MM.1S (cell line): ENCODE results near the gene PLEKHM1.

Experiments
- DNase-seq: peaks from one replicate; pipeline ENCODE4 v3.0.0-alpha.2; 2015
- H2AFZ ChIP-seq: fragments of 300-600 bp; sonication (generic); 2 replicates; pipeline ENCODE4 v1.6.0; 2016; ENCODE audit warnings: antibody characterized with exemption, low read length
- H3F3A ChIP-seq: fragments of 300-600 bp; sonication (generic); 2 replicates; pipeline ENCODE4 v1.6.1; 2016; ENCODE audit warnings: mild to moderate bottlenecking, antibody characterized with exemption, low read length, moderate library complexity, mixed read lengths; ENCODE audit not compliant: insufficient read depth
- H3K27ac ChIP-seq: fragments of 300-600 bp; sonication (generic); 2 replicates; pipeline ENCODE4 v1.5.1; 2016; ENCODE audit warnings: mild to moderate bottlenecking, low read length
- H3K27me3 ChIP-seq: fragments of 300-600 bp; sonication (generic); replicated peaks from 2 replicates; pipeline ENCODE4 v1.6.0; 2016; ENCODE audit warnings: low read length; ENCODE audit not compliant: insufficient read depth
- H3K36me3 ChIP-seq: fragments of 300-600 bp; sonication (generic); replicated peaks from 2 replicates; pipeline ENCODE4 v1.6.1; 2016; ENCODE audit warnings: mild to moderate bottlenecking, low read length, mixed read lengths; ENCODE audit not compliant: insufficient read depth
- H3K4me1 ChIP-seq: fragments of 300-600 bp; sonication (generic); 2 replicates; pipeline ENCODE4 v1.6.1; 2016; ENCODE audit warnings: low read length, mixed read lengths
- H3K4me2 ChIP-seq: fragments of 300-600 bp; sonication (generic); 2 replicates; pipeline ENCODE4 v1.6.0; 2016; ENCODE audit warnings: low read depth, low read length
- H3K4me3 ChIP-seq: fragments of 300-600 bp; sonication (generic); 2 replicates; pipeline ENCODE4 v1.5.1; 2016; ENCODE audit warnings: low read length, mixed read lengths
- H3K79me2 ChIP-seq: fragments of 300-600 bp; sonication (generic); 2 replicates; pipeline ENCODE4 v1.6.1; 2016; ENCODE audit warnings: mixed run types, low read length, mixed read lengths
- H3K9ac ChIP-seq: fragments of 300-600 bp; sonication (generic); 2 replicates; pipeline ENCODE4 v1.6.1; 2016; ENCODE audit warnings: low read length, mixed read lengths
- H3K9me2 ChIP-seq: fragments of 300-600 bp; sonication (generic); replicated peaks from 2 replicates; pipeline ENCODE4 v1.6.1; 2016; ENCODE audit warnings: mild to moderate bottlenecking, low read length, mixed read lengths; ENCODE audit not compliant: insufficient read depth
- H3K9me3 ChIP-seq: fragments of 300-600 bp; sonication (generic); replicated peaks from 2 replicates; pipeline ENCODE4 v1.6.1; 2016; ENCODE audit warnings: mild to moderate bottlenecking, low read length, mixed read lengths; ENCODE audit not compliant: insufficient read depth
- H4K20me1 ChIP-seq: fragments of 300-600 bp; sonication (generic); 2 replicates; pipeline ENCODE4 v1.6.1; 2016; ENCODE audit warnings: mild to moderate bottlenecking, low read length, moderate library complexity, mixed read lengths; ENCODE audit not compliant: insufficient read depth
- EZH2 ChIP-seq: fragments of 300-600 bp; sonication (generic); optimal IDR thresholded peaks from 2 replicates; pipeline ENCODE3; 2017; ENCODE audit warnings: low read depth, mild to moderate bottlenecking, antibody characterized with exemption, low read length, mixed read lengths
- EZH2phosphoT487 ChIP-seq: fragments of 300-600 bp; sonication (generic); IDR thresholded peaks from 2 replicates; pipeline ENCODE4 v1.6.1; 2018; ENCODE audit warnings: antibody characterized with exemption, low read length
- TF ChIP-seq, protein P1 (sequence below): fragments of 300-600 bp; sonication (generic); IDR thresholded peaks from 2 replicates; pipeline ENCODE4 v1.5.1; 2016; ENCODE audit warnings: antibody characterized with exemption, low read length, mixed read lengths

PLEKHM1 gene

DNA sequence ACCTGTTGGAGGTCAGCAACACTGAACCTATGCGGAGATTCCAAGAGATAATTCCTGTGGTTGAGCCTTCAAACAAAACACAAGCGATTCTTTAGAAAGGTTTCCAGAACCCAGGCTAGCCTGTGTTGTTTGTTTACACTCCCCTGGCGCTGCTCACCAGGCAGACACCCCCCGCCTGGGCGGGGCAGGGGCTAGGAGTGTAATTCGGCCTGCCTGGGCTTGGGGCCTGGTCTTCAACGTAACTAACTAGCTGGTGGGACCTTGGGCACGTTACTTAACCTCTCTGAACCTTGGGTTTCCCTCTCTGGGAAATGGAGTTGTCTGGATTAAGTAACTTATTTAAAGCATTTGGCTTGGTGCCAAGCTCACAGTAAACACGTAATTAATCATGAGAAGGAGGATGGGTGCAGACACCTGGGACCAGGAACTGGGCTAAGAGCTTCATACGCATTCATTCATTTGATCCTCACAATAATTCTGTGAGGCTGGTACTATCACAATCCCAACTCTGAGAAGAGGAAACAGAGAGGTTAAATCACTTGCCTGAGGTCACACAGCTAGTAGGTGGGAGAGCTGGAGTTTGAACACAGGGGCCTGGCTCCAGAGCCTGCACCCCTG is 50.3 kb downstream of the PLEKHM1 start:
- DNase-seq: peak; percentile 63
- peaks cover 22% of the 10 kb centered on the region for H3F3A ChIP-seq
- H3K4me2 ChIP-seq: peak overlapping the region; percentile 62
- H3K4me3 ChIP-seq: no peak overlapping the region
- peak overlapping the region; percentile 85 for H3K27ac ChIP-seq
- no peaks in the 10 kb centered on the region for H3K9me3 ChIP-seq
- H3K79me2 ChIP-seq: no peaks in the 10 kb centered on the region
- H3K9ac ChIP-seq: peak overlapping the region; percentile 39
- H4K20me1 ChIP-seq: no peaks in the 10 kb centered on the region
- no peaks in the 10 kb centered on the region for H3K9me2 ChIP-seq
- H3K27me3 ChIP-seq: no peaks in the 10 kb centered on the region
- H3K4me1 ChIP-seq: peaks cover 36% of the 10 kb centered on the region
- TF ChIP-seq, protein P1, sequence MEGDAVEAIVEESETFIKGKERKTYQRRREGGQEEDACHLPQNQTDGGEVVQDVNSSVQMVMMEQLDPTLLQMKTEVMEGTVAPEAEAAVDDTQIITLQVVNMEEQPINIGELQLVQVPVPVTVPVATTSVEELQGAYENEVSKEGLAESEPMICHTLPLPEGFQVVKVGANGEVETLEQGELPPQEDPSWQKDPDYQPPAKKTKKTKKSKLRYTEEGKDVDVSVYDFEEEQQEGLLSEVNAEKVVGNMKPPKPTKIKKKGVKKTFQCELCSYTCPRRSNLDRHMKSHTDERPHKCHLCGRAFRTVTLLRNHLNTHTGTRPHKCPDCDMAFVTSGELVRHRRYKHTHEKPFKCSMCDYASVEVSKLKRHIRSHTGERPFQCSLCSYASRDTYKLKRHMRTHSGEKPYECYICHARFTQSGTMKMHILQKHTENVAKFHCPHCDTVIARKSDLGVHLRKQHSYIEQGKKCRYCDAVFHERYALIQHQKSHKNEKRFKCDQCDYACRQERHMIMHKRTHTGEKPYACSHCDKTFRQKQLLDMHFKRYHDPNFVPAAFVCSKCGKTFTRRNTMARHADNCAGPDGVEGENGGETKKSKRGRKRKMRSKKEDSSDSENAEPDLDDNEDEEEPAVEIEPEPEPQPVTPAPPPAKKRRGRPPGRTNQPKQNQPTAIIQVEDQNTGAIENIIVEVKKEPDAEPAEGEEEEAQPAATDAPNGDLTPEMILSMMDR: no peak
- TF ChIP-seq EZH2 (no peak), EZH2phosphoT487 (no peak)
- no peak overlapping the region for H2AFZ ChIP-seq
- H3K36me3 ChIP-seq: no peaks in the 10 kb centered on the region

DNA sequence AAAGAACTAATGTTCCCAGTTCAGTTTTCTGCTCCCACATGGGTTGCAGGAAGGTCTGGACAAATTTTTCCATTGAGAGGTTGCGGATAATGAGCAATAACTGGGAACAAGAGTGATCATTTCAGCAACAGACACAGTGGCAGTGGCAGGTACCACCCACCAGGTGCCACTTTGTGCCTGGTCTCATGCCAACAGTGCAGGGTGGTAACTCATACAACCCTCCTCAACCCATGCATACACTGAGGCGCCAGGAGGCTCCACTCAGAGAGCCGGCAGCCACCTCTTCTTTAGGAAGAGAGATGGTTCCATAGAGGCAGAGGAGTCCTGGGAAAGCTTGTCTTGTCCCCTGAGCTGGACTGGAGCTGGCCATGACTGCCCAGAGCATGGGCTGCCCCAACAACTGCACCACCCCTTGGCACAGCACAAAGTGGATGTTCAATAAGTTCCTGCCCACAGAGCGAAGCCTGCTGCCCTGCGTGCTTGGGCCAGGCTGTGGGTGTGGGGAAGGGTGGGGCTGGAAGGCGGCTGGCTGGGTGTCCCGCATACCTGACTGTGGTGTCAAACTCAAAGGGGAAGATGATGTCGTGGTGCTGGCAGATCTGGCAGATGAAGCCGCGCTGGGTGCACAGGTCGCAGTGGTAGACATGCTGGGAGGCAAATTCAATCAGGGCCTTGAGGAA is 51.5 kb downstream of the PLEKHM1 start:
- H3K79me2 ChIP-seq: no peaks in the 10 kb centered on the region
- H3K27ac ChIP-seq: no peak overlapping the region
- H3K4me1 ChIP-seq: peaks cover 31% of the 10 kb centered on the region
- no peak for DNase-seq
- no peaks in the 10 kb centered on the region for H3K9me3 ChIP-seq
- no peaks in the 10 kb centered on the region for H4K20me1 ChIP-seq
- TF ChIP-seq EZH2 (no peak), EZH2phosphoT487 (no peak)
- TF ChIP-seq, protein P1: no peak
- no peaks in the 10 kb centered on the region for H3K27me3 ChIP-seq
- no peak overlapping the region for H3K4me3 ChIP-seq
- no peak overlapping the region for H3K4me2 ChIP-seq
- no peak overlapping the region for H2AFZ ChIP-seq
- no peak overlapping the region for H3K9ac ChIP-seq
- no peaks in the 10 kb centered on the region for H3K36me3 ChIP-seq
- peaks cover 22% of the 10 kb centered on the region for H3F3A ChIP-seq
- no peaks in the 10 kb centered on the region for H3K9me2 ChIP-seq

DNA sequence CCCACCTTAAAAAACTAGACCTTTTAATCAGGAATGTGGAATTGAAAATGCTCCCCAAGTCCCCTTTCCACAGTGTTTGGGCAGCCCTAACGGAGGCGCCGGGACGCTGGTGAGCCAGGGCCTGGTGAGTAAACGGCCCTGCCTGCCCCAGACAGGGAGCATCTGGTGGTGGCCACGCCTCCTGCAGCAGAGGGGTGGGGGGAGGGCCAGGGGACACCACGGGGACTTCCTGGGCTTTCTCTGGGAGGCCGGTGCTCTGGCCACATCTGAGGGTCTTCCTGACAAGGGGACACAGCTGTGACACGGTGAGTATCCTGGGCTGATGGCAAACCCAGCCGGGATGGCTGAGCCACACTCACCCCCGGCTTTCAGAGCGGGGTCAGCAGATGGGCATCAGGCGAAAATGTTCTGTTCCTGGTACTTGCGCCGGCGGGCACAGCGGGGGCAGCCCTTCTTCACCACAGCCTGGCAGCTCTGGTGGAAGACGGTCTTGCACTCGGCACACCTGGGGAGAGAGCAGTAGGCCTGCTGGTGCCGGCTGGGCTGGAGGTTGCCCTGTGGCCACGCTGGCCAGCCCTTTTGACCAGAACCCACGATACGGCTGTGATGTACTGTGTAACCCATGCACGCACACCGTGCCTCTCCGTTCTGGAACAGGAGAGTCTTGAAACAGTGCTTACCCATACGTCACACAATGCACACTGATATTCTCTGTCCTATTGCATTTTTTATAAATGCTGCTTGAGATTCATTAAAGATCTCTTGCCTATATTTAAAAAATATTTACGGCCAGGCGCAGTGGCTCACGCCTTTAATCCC is 52.8 kb downstream of the PLEKHM1 start:
- peaks cover 37% of the 10 kb centered on the region for H3K4me1 ChIP-seq
- no peaks in the 10 kb centered on the region for H3K79me2 ChIP-seq
- no peaks in the 10 kb centered on the region for H3K36me3 ChIP-seq
- H4K20me1 ChIP-seq: no peaks in the 10 kb centered on the region
- no peaks in the 10 kb centered on the region for H3K27me3 ChIP-seq
- H3K27ac ChIP-seq: no peak overlapping the region
- H2AFZ ChIP-seq: no peak overlapping the region
- H3K4me2 ChIP-seq: no peak overlapping the region
- H3F3A ChIP-seq: peaks cover 26% of the 10 kb centered on the region
- no peaks in the 10 kb centered on the region for H3K9me3 ChIP-seq
- DNase-seq: no peak
- H3K9ac ChIP-seq: no peak overlapping the region
- no peak overlapping the region for H3K4me3 ChIP-seq
- TF ChIP-seq EZH2: no peak
- TF ChIP-seq EZH2phosphoT487: no peak
- TF ChIP-seq, protein P1: no peak
- no peaks in the 10 kb centered on the region for H3K9me2 ChIP-seq
